GM12878 (cell line): ENCODE data around the gene SLX4IP. TPM values are rescaled to one million over a fixed set of nuclear protein-coding genes. Genes with fewer than 3 reads are reported as not detected.

Experiments
- ATF7 ChIP-seq: fragments of 450-650 bp; IDR thresholded peaks from 2 replicates; pipeline ENCODE4 v1.6.1; 2016; ENCODE audit warnings: low read depth, mild to moderate bottlenecking
- CREM ChIP-seq: IDR thresholded peaks from 2 replicates; pipeline ENCODE4 v1.6.1; 2014; ENCODE audit warnings: antibody characterized with exemption, low read depth
- ESRRA ChIP-seq: IDR thresholded peaks from 2 replicates; pipeline ENCODE4 v1.6.1; 2012; ENCODE audit warnings: mild to moderate bottlenecking, low read length, improper control_type of control experiment
- EZH2 ChIP-seq: IDR thresholded peaks from 2 replicates; pipeline ENCODE4 v1.6.1; 2012; ENCODE audit warnings: low read depth, mild to moderate bottlenecking, control low read depth, inconsistent platforms, low read length, borderline replicate concordance; ENCODE audit not compliant: control insufficient read depth
- FOXM1 ChIP-seq: IDR thresholded peaks from 2 replicates; pipeline ENCODE4 v1.6.1; 2012; ENCODE audit warnings: low read depth, mild to moderate bottlenecking, inconsistent platforms, low read length, moderate library complexity
- PML ChIP-seq: IDR thresholded peaks from 2 replicates; pipeline ENCODE4 v1.6.1; 2012; ENCODE audit warnings: low read length, inconsistent platforms
- RBBP5 ChIP-seq: fragments of 200-600 bp; sonication (generic); conservative IDR thresholded peaks from 2 replicates; pipeline ENCODE4 v1.6.1; 2016
- SIN3A ChIP-seq: IDR thresholded peaks from 2 replicates; pipeline ENCODE4 v1.6.1; 2012; ENCODE audit warnings: low read depth, low read length, improper control_type of control experiment
- STAT3 ChIP-seq: IDR thresholded peaks from 2 replicates; pipeline ENCODE4 v1.6.1; 2011; ENCODE audit warnings: low read depth, low read length, improper control_type of control experiment
- TBL1XR1 ChIP-seq: IDR thresholded peaks from 2 replicates; pipeline ENCODE4 v1.6.1; 2012; ENCODE audit warnings: low read depth, low read length, improper control_type of control experiment
- YY1 ChIP-seq: IDR thresholded peaks from 2 replicates; pipeline ENCODE4 v1.6.1; 2011; ENCODE audit warnings: low read depth, mild to moderate bottlenecking, low read length
- polyA plus RNA-seq, 11 experiments: library from polyadenylated mRNA; depleted of rRNA in 4 of 11; unstranded in 6 of 11; stranded (reverse) in 5 of 11; fragments of >200 nt; fragmentation: Nextera tagmentation in 4 of 11; fragmentation: Illumina TruSeq in 1 of 11; extraction: Ambion mirVana in 4 of 11; extraction: Trizol in 1 of 11; gene quantifications; 1 replicate in 1 of 11; 2 replicates in 10 of 11; pipeline versions ENCODE4 v1.2.1 to v1.2.3, GENCODE V29; 2011 to 2016; ENCODE audit warnings: inconsistent platforms in 2 of 11, missing spikeins in 2 of 11, low read depth in 1 of 11
- total RNA-seq, 4 experiments: library from RNA; depleted of rRNA in 3 of 4; stranded (reverse); fragments of >200 nt in 3 of 4; fragmentation: Illumina TruSeq in 1 of 4; extraction: Trizol in 1 of 4; gene quantifications; 2 replicates each; pipeline versions ENCODE4 v1.2.1 to v1.2.3, GENCODE V29; 2013 to 2021
- TF ChIP-seq, protein P1 (sequence below): IDR thresholded peaks from 2 replicates; pipeline ENCODE4 v1.6.1; 2012; ENCODE audit warnings: low read depth, low read length, improper control_type of control experiment
- TF ChIP-seq, protein P2 (sequence below): fragments of 450-650 bp; IDR thresholded peaks from 2 replicates; pipeline ENCODE4 v1.6.1; 2016; ENCODE audit warnings: mild to moderate bottlenecking
- TF ChIP-seq, protein P3 (sequence below): IDR thresholded peaks from 2 replicates; pipeline ENCODE4 v1.6.1; 2012; ENCODE audit warnings: mild to moderate bottlenecking, low read depth, low read length
- TF ChIP-seq, protein P4 (sequence below): IDR thresholded peaks from 2 replicates; pipeline ENCODE4 v1.6.1; 2012; ENCODE audit warnings: low read length, inconsistent platforms
- TF ChIP-seq, protein P5 (sequence below): fragments of 450-650 bp; IDR thresholded peaks from 2 replicates; pipeline ENCODE4 v1.6.1; 2017; ENCODE audit warnings: borderline replicate concordance

Gene SLX4IP
- total and polyA plus RNA-seq, 10 of the 15 experiments (the other 5 are each of a cell fraction or from before 2014, with no cell fraction given): 2.2 to 11.0 (median 6.3) TPM

DNA sequence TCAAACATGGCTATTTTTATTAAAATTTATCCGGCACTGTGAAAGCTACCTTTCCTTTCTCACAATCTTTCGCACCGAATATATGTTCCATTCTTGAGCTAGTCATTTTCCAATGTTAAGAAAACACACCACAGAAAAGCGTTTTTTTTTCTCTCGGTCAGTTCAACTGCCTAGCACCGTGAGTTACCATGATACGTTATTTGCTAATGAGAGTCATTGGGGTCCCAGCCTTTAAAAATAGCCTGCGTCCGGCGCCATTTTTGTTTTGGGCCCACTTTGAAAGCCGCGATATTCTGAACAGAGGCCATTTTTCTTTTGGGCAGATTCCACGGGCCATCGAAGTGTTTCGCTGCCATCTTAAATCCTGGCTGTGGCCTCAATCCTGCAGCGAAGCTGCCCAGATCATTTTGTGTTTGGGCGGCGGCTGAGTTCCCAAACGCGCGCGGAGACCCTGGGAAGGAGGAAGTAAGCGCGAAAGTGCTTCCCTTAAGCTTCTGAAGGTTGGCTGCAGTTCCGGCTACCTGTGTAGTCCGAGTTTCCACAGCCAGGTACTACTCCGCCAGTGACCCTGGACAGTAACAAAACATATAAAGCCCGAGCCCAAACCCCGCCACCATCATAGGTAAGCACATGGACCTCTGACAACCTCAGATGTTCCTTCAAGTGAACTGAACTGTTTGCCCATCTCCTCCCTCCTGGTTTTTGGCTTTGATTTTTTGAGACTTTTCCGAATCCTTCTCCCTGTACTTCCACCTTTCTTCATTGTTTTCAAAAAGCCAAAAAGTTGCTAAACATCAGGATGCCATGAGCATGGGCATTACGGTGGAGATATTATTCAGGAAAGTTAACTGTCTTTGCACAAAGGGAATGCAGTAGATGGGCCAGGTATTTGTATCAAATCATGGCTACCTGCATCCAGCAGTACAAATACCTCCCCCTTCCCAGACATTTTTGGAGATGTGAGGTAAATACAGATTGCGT, at the start of gene SLX4IP (continued):
- TF ChIP-seq SIN3A (peak; percentile 57; the same call in 1 of the 2 replicates), EZH2 (no peak), YY1 (peak; percentile 100), RBBP5 (no peak), CREM (peak; percentile 86; the same call in 1 of the 2 replicates), ESRRA (peak; percentile 85; the same call in 1 of the 2 replicates), PML (0 out of 2 replicates have a peak, but pooled peaks have one; percentile 56), TBL1XR1 (peak; percentile 54; the same call in 1 of the 2 replicates), ATF7 (peak; percentile 50), FOXM1 (peak; percentile 2; the same call in 1 of the 2 replicates), STAT3 (no peak)
- TF ChIP-seq, protein P1, sequence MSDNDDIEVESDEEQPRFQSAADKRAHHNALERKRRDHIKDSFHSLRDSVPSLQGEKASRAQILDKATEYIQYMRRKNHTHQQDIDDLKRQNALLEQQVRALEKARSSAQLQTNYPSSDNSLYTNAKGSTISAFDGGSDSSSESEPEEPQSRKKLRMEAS: peak; percentile 54; the same call in 1 of the 2 replicates
- TF ChIP-seq, protein P2, sequence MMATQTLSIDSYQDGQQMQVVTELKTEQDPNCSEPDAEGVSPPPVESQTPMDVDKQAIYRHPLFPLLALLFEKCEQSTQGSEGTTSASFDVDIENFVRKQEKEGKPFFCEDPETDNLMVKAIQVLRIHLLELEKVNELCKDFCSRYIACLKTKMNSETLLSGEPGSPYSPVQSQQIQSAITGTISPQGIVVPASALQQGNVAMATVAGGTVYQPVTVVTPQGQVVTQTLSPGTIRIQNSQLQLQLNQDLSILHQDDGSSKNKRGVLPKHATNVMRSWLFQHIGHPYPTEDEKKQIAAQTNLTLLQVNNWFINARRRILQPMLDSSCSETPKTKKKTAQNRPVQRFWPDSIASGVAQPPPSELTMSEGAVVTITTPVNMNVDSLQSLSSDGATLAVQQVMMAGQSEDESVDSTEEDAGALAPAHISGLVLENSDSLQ: no peak
- TF ChIP-seq, protein P3, sequence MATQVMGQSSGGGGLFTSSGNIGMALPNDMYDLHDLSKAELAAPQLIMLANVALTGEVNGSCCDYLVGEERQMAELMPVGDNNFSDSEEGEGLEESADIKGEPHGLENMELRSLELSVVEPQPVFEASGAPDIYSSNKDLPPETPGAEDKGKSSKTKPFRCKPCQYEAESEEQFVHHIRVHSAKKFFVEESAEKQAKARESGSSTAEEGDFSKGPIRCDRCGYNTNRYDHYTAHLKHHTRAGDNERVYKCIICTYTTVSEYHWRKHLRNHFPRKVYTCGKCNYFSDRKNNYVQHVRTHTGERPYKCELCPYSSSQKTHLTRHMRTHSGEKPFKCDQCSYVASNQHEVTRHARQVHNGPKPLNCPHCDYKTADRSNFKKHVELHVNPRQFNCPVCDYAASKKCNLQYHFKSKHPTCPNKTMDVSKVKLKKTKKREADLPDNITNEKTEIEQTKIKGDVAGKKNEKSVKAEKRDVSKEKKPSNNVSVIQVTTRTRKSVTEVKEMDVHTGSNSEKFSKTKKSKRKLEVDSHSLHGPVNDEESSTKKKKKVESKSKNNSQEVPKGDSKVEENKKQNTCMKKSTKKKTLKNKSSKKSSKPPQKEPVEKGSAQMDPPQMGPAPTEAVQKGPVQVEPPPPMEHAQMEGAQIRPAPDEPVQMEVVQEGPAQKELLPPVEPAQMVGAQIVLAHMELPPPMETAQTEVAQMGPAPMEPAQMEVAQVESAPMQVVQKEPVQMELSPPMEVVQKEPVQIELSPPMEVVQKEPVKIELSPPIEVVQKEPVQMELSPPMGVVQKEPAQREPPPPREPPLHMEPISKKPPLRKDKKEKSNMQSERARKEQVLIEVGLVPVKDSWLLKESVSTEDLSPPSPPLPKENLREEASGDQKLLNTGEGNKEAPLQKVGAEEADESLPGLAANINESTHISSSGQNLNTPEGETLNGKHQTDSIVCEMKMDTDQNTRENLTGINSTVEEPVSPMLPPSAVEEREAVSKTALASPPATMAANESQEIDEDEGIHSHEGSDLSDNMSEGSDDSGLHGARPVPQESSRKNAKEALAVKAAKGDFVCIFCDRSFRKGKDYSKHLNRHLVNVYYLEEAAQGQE: no peak
- TF ChIP-seq, protein P4, sequence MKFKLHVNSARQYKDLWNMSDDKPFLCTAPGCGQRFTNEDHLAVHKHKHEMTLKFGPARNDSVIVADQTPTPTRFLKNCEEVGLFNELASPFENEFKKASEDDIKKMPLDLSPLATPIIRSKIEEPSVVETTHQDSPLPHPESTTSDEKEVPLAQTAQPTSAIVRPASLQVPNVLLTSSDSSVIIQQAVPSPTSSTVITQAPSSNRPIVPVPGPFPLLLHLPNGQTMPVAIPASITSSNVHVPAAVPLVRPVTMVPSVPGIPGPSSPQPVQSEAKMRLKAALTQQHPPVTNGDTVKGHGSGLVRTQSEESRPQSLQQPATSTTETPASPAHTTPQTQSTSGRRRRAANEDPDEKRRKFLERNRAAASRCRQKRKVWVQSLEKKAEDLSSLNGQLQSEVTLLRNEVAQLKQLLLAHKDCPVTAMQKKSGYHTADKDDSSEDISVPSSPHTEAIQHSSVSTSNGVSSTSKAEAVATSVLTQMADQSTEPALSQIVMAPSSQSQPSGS: no peak; the same call in 1 of the 2 replicates
- TF ChIP-seq, protein P5, sequence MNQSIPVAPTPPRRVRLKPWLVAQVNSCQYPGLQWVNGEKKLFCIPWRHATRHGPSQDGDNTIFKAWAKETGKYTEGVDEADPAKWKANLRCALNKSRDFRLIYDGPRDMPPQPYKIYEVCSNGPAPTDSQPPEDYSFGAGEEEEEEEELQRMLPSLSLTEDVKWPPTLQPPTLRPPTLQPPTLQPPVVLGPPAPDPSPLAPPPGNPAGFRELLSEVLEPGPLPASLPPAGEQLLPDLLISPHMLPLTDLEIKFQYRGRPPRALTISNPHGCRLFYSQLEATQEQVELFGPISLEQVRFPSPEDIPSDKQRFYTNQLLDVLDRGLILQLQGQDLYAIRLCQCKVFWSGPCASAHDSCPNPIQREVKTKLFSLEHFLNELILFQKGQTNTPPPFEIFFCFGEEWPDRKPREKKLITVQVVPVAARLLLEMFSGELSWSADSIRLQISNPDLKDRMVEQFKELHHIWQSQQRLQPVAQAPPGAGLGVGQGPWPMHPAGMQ: no peak
